OCI-LY7 (cell line): ENCODE data around the gene IL1RAPL1. TPM values are rescaled to one million over a fixed set of nuclear protein-coding genes. Genes with fewer than 3 reads are reported as not detected.
"Not testable (repeated sequence)": the region's sequence is repeated elsewhere in the genome, so short reads cannot be mapped to it uniquely, and the experiment has no call there.

ENCODE experiments used
- BruUV-seq: library from RNA; stranded (reverse); fragments of 400-500 nt; replicated peaks from 2 replicates; lab custom pipeline; 2021; lab: Mats Ljungman, UMichigan
- CTCF ChIA-PET: fragments of 300-600 bp; sonication (Branson Sonifier 250); formaldehyde crosslinking; loops from one replicate; lab custom pipeline; 2022; ENCODE audit warnings: antibody characterized with exemption; ENCODE audit not compliant: unreplicated experiment; lab: Charles Lee
- POLR2A ChIA-PET: fragments of 300-600 bp; sonication (Branson Sonifier 250); formaldehyde crosslinking; loops from one replicate; lab custom pipeline; 2022; ENCODE audit warnings: antibody characterized with exemption; lab: Charles Lee
- DNase-seq: peaks from one replicate; pipeline ENCODE4 v3.0.0-alpha.2; 2015; ENCODE audit warnings: low spot score
- H2AFZ ChIP-seq: fragments of 200-600 bp; sonication (generic), shearing (Covaris generic); 2 replicates; pipeline ENCODE4 v1.6.1; 2014; ENCODE audit warnings: mild to moderate bottlenecking, antibody characterized with exemption, low read length, moderate library complexity
- H3K27ac ChIP-seq: fragments of 200-600 bp; sonication (generic); 2 replicates; pipeline ENCODE4 v1.5.1; 2014; ENCODE audit warnings: mixed run types, low read depth, mild to moderate bottlenecking, moderate library complexity, low read length, inconsistent platforms; ENCODE audit not compliant: poor library complexity, severe bottlenecking
- H3K36me3 ChIP-seq: fragments of 200-600 bp; sonication (generic); 2 replicates; pipeline ENCODE4 v1.6.1; 2014; ENCODE audit warnings: mild to moderate bottlenecking, antibody characterized with exemption, low read length, moderate library complexity, mixed read lengths; ENCODE audit not compliant: insufficient read depth
- H3K4me1 ChIP-seq: fragments of 200-600 bp; sonication (generic); 2 replicates; pipeline ENCODE4 v1.5.1; 2014; ENCODE audit warnings: mild to moderate bottlenecking, low read length; ENCODE audit not compliant: insufficient read depth, poor library complexity, severe bottlenecking
- H3K4me2 ChIP-seq: fragments of 200-600 bp; sonication (generic); 2 replicates; pipeline ENCODE4 v1.6.1; 2014; ENCODE audit warnings: mild to moderate bottlenecking, low read length
- H3K4me3 ChIP-seq: fragments of 200-600 bp; sonication (generic); 2 replicates; pipeline ENCODE4 v1.5.1; 2014; ENCODE audit warnings: mild to moderate bottlenecking, low read depth, low read length; ENCODE audit not compliant: poor library complexity, severe bottlenecking
- H3K79me2 ChIP-seq: fragments of 200-600 bp; sonication (generic); 2 replicates; pipeline ENCODE4 v1.6.1; 2016; ENCODE audit warnings: low read depth, mild to moderate bottlenecking, low read length, moderate library complexity, mixed read lengths; ENCODE audit not compliant: insufficient read depth
- H3K9me2 ChIP-seq: fragments of 200-600 bp; sonication (generic); 2 replicates; pipeline ENCODE4 v1.6.1; 2016; ENCODE audit warnings: mild to moderate bottlenecking, low read length, mixed read lengths; ENCODE audit not compliant: insufficient read depth
- H3K9me3 ChIP-seq: fragments of 200-600 bp; sonication (generic); 2 replicates; pipeline ENCODE4 v1.6.1; 2014; ENCODE audit warnings: mild to moderate bottlenecking, mixed run types, low read length, mixed read lengths
- H4K20me1 ChIP-seq: fragments of 200-600 bp; sonication (generic); 2 replicates; pipeline ENCODE4 v1.6.1; 2014; ENCODE audit warnings: mild to moderate bottlenecking, antibody characterized with exemption, low read length, moderate library complexity, mixed read lengths; ENCODE audit not compliant: insufficient read depth
- CTCF ChIP-seq: fragments of 200-600 bp; sonication (generic); conservative IDR thresholded peaks from 2 replicates; pipeline ENCODE4 v1.5.1; 2014; ENCODE audit warnings: mild to moderate bottlenecking, antibody characterized with exemption, low read length, moderate library complexity, mixed read lengths
- EZH2phosphoT487 ChIP-seq: fragments of 200-600 bp; sonication (generic); IDR thresholded peaks from 2 replicates; pipeline ENCODE4 v1.6.1; 2018; ENCODE audit warnings: low read depth, borderline replicate concordance, mild to moderate bottlenecking, mixed run types, antibody characterized with exemption, low read length, moderate library complexity, mixed read lengths
- intact Hi-C: fragments of 100-400 bp; cut with micrococcal nuclease; formaldehyde crosslinking; loops from one replicate; pipeline ENCODE4 v1.10.0; 2022; ENCODE audit not compliant: unreplicated experiment
- total RNA-seq, 2 experiments: library from RNA; depleted of rRNA in 1 of 2; stranded (reverse); fragments of >200 nt in 1 of 2; shearing (Covaris generic) in 1 of 2; gene quantifications; 2 replicates each; pipeline ENCODE4 v1.2.3, GENCODE V29; 2014 to 2022

The IL1RAPL1 gene
- total RNA-seq, 2 experiments from 2014 or later: not detected

- ChIA-PET CTCF (no interaction called here), POLR2A (interaction anchor here (0.7 kb wide), 1 partner anchor 54 kb away, joined by 3 read pairs; no protein-coding TSS in a partner anchor)
- no TSS peak for BruUV-seq
- DNase-seq: no peak
- H3K4me1 ChIP-seq: no peaks in the 10 kb centered on the region
- H4K20me1 ChIP-seq: no peaks in the 10 kb centered on the region
- H3K36me3 ChIP-seq: no peaks in the 10 kb centered on the region
- H3K79me2 ChIP-seq: no peaks in the 10 kb centered on the region
- H3K9me3 ChIP-seq: no peaks in the 10 kb centered on the region
- intact Hi-C loops: no loop called here
- no peak overlapping the region for H3K4me3 ChIP-seq
- H3K9me2 ChIP-seq: no peaks in the 10 kb centered on the region
- no peak overlapping the region for H3K4me2 ChIP-seq
- TF ChIP-seq EZH2phosphoT487 (no peak), CTCF (no peak)
- no peak overlapping the region for H3K27ac ChIP-seq
- no peak overlapping the region for H2AFZ ChIP-seq
Observed at GRCh38 chrX:28757290-28757689, 170.0 kb downstream of the IL1RAPL1 start.

- H3K9me3 ChIP-seq, H3K4me2 ChIP-seq, H3K4me3 ChIP-seq, H2AFZ ChIP-seq, DNase-seq, BruUV-seq, H3K4me1 ChIP-seq, H3K27ac ChIP-seq, H4K20me1 ChIP-seq, H3K79me2 ChIP-seq, intact Hi-C loops, CTCF ChIA-PET, POLR2A ChIA-PET, H3K36me3 ChIP-seq, H3K9me2 ChIP-seq: not testable (repeated sequence)
Observed at GRCh38 chrX:28766561-28766960, 179.3 kb downstream of the IL1RAPL1 start.

GRCh38 chrX:28773807-28774206, 186.6 kb downstream of the IL1RAPL1 start:
- BruUV-seq: no TSS peak
- intact Hi-C loops: no loop called here
- Histone ChIP-seq H3K9me2 (no peaks in the 10 kb centered on the region), H3K4me2 (no peak overlapping the region), H4K20me1 (no peaks in the 10 kb centered on the region), H2AFZ (no peak overlapping the region), H3K4me1 (no peaks in the 10 kb centered on the region), H3K79me2 (no peaks in the 10 kb centered on the region), H3K4me3 (no peak overlapping the region), H3K36me3 (no peaks in the 10 kb centered on the region), H3K9me3 (no peaks in the 10 kb centered on the region), H3K27ac (no peak overlapping the region)
- CTCF ChIA-PET: no interaction called here
- POLR2A ChIA-PET: no interaction called here
- TF ChIP-seq CTCF (no peak), EZH2phosphoT487 (no peak)
- DNase-seq: no peak
